ENCODE results near the gene EMSY. TPM values are rescaled to one million over a fixed set of nuclear protein-coding genes. Genes with fewer than 3 reads are reported as not detected.
"Not testable (repeated sequence)": the region's sequence is repeated elsewhere in the genome, so short reads cannot be mapped to it uniquely, and the experiment has no call there.

The EMSY gene
- total RNA-seq, 1 donor from 2014 or later, result 18.9 TPM

DNA sequence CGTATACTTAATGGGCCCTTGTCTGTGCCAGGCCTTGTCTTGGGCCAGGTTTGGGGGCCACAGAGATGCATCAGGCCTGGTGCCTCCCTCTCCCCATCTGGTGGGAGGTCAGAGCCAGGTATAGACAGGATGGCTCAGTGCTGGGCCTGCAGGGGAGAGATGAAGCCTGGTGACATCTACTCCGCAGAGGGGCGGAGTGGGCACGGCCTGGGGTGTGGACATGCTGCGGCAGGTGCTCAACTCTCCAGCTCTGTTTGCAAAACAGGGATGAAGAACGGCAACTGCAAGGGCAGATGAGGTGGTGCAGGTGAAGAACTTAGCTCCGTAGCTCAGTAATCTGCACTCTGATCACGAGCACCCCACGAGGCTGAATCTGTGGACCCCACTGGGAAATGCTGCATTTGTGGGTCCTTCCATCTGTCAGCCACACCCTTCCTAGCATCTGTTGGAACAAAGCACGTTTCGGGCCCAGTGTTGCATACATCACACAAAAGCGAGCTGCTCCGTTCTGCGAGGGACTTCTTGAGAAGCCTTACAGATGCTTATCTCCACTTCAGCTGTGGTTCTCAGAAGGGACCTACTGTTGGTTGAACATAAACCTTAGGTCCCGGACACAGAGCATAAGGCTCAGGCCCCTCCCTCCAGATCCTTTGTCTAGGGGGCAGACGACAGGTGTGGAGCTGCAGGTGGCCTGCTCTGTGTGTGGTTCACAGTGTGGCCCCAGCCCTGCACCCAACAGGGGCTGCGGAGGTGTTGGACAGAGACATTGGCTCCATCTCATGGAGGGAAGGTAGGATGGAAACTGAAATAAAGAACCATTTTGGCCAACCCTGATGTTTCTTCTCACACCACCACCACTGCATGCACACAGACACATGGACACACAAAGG lies 147.5 kb downstream of the EMSY start:
- no peak for FAIRE-seq
- Mint-ChIP-seq H3K4me1 (ENCODE audit: low read depth, unreplicated experiment) (no peaks in the 10 kb centered on the region), H3K27me3 (ENCODE audit: low read depth, unreplicated experiment) (peaks cover 11% of the 10 kb centered on the region), H3K4me3 (ENCODE audit: unreplicated experiment) (no peak overlapping the region), H3K36me3 (ENCODE audit: low read depth, unreplicated experiment) (no peaks in the 10 kb centered on the region), H3K9me3 (ENCODE audit: unreplicated experiment) (peaks cover 4% of the 10 kb centered on the region), H3K27ac (ENCODE audit: unreplicated experiment) (no peak overlapping the region)
- no peak overlapping the region for H3K4me3 ChIP-seq (ENCODE audit: insufficient read depth, low read depth, low read length)
- no peaks in the 10 kb centered on the region for H3K4me1 ChIP-seq (ENCODE audit: insufficient read depth, low read length)
- H3K9me3 ChIP-seq (ENCODE audit: insufficient read depth, low read depth, low read length), result no peaks in the 10 kb centered on the region
- H4K20me1 ChIP-seq (ENCODE audit: insufficient read depth, low read length), result no peaks in the 10 kb centered on the region
- H2AFZ ChIP-seq (ENCODE audit: low read depth, low read length), result no peak overlapping the region
- H3K27ac ChIP-seq (ENCODE audit: low read depth, low read length), result no peak overlapping the region
- no peaks in the 10 kb centered on the region for H3K36me3 ChIP-seq (ENCODE audit: insufficient read depth, low read length)
- no peak overlapping the region for H3K9ac ChIP-seq (ENCODE audit: low read length)
- no peak for DNase-seq (ENCODE audit: low read depth)
- no peak for TF ChIP-seq EZH2 (IDR thresholded peaks at IDR 0.05; ENCODE audit: insufficient read depth, low read length)
- TF ChIP-seq, protein P1, sequence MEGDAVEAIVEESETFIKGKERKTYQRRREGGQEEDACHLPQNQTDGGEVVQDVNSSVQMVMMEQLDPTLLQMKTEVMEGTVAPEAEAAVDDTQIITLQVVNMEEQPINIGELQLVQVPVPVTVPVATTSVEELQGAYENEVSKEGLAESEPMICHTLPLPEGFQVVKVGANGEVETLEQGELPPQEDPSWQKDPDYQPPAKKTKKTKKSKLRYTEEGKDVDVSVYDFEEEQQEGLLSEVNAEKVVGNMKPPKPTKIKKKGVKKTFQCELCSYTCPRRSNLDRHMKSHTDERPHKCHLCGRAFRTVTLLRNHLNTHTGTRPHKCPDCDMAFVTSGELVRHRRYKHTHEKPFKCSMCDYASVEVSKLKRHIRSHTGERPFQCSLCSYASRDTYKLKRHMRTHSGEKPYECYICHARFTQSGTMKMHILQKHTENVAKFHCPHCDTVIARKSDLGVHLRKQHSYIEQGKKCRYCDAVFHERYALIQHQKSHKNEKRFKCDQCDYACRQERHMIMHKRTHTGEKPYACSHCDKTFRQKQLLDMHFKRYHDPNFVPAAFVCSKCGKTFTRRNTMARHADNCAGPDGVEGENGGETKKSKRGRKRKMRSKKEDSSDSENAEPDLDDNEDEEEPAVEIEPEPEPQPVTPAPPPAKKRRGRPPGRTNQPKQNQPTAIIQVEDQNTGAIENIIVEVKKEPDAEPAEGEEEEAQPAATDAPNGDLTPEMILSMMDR (IDR thresholded peaks at IDR 0.05; ENCODE audit: insufficient read depth, low read depth, low read length), result no peak
- no peaks in the 10 kb centered on the region for H3K27me3 ChIP-seq (ENCODE audit: insufficient read depth, low read length)
- no peaks in the 10 kb centered on the region for H3K79me2 ChIP-seq (ENCODE audit: insufficient read depth, low read length)
- no peak overlapping the region for H3K4me2 ChIP-seq (ENCODE audit: low read length)

DNA sequence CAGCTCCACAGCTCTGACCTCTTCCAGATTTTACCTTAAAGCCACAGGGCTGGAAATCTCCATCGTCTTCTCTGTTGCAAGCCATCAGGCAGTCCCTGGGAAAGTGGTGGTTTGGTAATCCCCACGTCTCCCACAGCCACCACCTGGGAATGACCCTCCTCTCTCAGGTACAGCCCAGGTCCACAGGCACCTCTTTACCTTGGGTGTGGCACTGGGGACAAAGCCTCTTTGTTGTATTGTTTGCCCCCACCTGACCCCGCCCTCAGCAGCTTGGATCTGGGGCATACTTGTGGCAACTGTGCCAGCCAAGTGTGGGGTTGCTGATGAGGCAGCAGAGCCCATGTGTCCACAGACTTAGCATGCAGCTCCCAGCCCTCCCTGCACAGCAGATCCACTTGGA lies 148.1 kb downstream of the EMSY start:
- H3K4me1 Mint-ChIP-seq (ENCODE audit: low read depth, unreplicated experiment), result no peaks in the 10 kb centered on the region
- peaks cover 11% of the 10 kb centered on the region for H3K27me3 Mint-ChIP-seq (ENCODE audit: low read depth, unreplicated experiment)
- H3K36me3 Mint-ChIP-seq (ENCODE audit: low read depth, unreplicated experiment), result no peaks in the 10 kb centered on the region
- H3K4me2 ChIP-seq (ENCODE audit: low read length), result no peak overlapping the region
- no peak overlapping the region for H3K4me3 ChIP-seq (ENCODE audit: insufficient read depth, low read depth, low read length)
- no peak overlapping the region for H3K27ac Mint-ChIP-seq (ENCODE audit: unreplicated experiment)
- H4K20me1 ChIP-seq (ENCODE audit: insufficient read depth, low read length), result no peaks in the 10 kb centered on the region
- DNase-seq (ENCODE audit: low read depth) (no peak), FAIRE-seq (no peak)
- no peak overlapping the region for H3K27ac ChIP-seq (ENCODE audit: low read depth, low read length)
- no peaks in the 10 kb centered on the region for H3K36me3 ChIP-seq (ENCODE audit: insufficient read depth, low read length)
- no peaks in the 10 kb centered on the region for H3K4me1 ChIP-seq (ENCODE audit: insufficient read depth, low read length)
- no peak overlapping the region for H3K9ac ChIP-seq (ENCODE audit: low read length)
- H3K4me3 Mint-ChIP-seq (ENCODE audit: unreplicated experiment), result no peak overlapping the region
- peaks cover 4% of the 10 kb centered on the region for H3K9me3 Mint-ChIP-seq (ENCODE audit: unreplicated experiment)
- no peak overlapping the region for H2AFZ ChIP-seq (ENCODE audit: low read depth, low read length)
- no peaks in the 10 kb centered on the region for H3K27me3 ChIP-seq (ENCODE audit: insufficient read depth, low read length)
- no peaks in the 10 kb centered on the region for H3K79me2 ChIP-seq (ENCODE audit: insufficient read depth, low read length)
- no peaks in the 10 kb centered on the region for H3K9me3 ChIP-seq (ENCODE audit: insufficient read depth, low read depth, low read length)
- TF ChIP-seq EZH2 (IDR thresholded peaks at IDR 0.05; ENCODE audit: insufficient read depth, low read length), result no peak

DNA sequence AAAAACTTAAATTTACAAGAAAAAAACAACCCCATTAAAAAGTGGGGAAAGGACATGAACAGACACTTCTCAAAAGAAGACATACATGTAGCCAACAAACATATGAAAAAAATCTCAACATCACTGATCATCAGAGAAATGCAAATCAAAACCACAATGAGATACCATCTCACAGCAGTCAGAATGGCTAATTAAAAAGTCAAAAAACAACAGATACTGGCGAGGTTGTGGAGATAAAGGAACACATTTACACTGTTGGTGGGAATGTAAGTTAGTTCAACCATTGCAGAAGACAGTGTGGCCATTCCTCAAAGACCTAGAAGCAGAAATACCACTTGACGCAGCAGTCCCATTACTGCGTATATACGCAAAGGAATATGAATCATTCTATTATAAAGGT lies 150.3 kb downstream of the EMSY start:
- not testable (repeated sequence) for H3K36me3 Mint-ChIP-seq (ENCODE audit: low read depth, unreplicated experiment); H3K9me3 ChIP-seq (ENCODE audit: insufficient read depth, low read depth, low read length); H3K36me3 ChIP-seq (ENCODE audit: insufficient read depth, low read length); H3K27ac ChIP-seq (ENCODE audit: low read depth, low read length); H4K20me1 ChIP-seq (ENCODE audit: insufficient read depth, low read length); H3K79me2 ChIP-seq (ENCODE audit: insufficient read depth, low read length); H3K4me3 Mint-ChIP-seq (ENCODE audit: unreplicated experiment); H3K4me2 ChIP-seq (ENCODE audit: low read length); H3K4me3 ChIP-seq (ENCODE audit: insufficient read depth, low read depth, low read length); H3K27me3 ChIP-seq (ENCODE audit: insufficient read depth, low read length); DNase-seq (ENCODE audit: low read depth); H2AFZ ChIP-seq (ENCODE audit: low read depth, low read length); H3K27ac Mint-ChIP-seq (ENCODE audit: unreplicated experiment); FAIRE-seq; H3K9ac ChIP-seq (ENCODE audit: low read length); H3K9me3 Mint-ChIP-seq (ENCODE audit: unreplicated experiment)
- H3K27me3 Mint-ChIP-seq (ENCODE audit: low read depth, unreplicated experiment), result peaks cover 11% of the 10 kb centered on the region
- peaks cover 11% of the 10 kb centered on the region for H3K4me1 Mint-ChIP-seq (ENCODE audit: low read depth, unreplicated experiment)
- peaks cover 13% of the 10 kb centered on the region for H3K4me1 ChIP-seq (ENCODE audit: insufficient read depth, low read length)
